ENCODE data around the gene CDKN1A. TPM values are rescaled to one million over a fixed set of nuclear protein-coding genes. Genes with fewer than 3 reads are reported as not detected.

CDKN1A gene
- total RNA-seq, 1 donor from 2014 or later = 48.4 TPM

DNA sequence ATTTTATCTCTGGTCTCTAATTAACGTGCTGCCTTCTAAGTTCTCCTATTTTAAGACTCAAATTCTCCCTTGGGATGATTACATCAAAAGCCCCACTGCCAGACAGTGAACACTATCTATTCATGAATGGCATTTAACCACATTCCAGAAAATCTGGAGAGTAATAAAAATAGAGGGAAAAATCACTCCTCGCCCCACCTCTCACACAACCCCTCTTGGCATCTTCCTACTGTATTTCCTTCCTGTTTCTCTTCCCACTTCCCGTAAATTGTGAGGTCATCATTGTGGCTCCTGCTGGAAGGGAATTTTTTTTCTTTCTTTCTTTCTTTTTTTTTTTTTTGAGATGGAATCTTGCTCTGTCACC lies 50.6 kb downstream of the CDKN1A start:
- H3K27me3 Mint-ChIP-seq (ENCODE audit: unreplicated experiment) = peaks cover 2% of the 10 kb centered on the region
- peak overlapping the region; percentile 74 for H3K27ac Mint-ChIP-seq (ENCODE audit: unreplicated experiment)
- no peaks in the 10 kb centered on the region for H3K9me3 Mint-ChIP-seq (ENCODE audit: unreplicated experiment)
- H3K4me3 Mint-ChIP-seq (ENCODE audit: unreplicated experiment) = no peak overlapping the region
- H3K4me1 Mint-ChIP-seq (ENCODE audit: unreplicated experiment) = peaks cover 34% of the 10 kb centered on the region
- DNase-seq (ENCODE audit: low spot score) = no peak
- H3K36me3 Mint-ChIP-seq (ENCODE audit: low read depth, unreplicated experiment) = no peaks in the 10 kb centered on the region
- TF ChIP-seq, protein P1, sequence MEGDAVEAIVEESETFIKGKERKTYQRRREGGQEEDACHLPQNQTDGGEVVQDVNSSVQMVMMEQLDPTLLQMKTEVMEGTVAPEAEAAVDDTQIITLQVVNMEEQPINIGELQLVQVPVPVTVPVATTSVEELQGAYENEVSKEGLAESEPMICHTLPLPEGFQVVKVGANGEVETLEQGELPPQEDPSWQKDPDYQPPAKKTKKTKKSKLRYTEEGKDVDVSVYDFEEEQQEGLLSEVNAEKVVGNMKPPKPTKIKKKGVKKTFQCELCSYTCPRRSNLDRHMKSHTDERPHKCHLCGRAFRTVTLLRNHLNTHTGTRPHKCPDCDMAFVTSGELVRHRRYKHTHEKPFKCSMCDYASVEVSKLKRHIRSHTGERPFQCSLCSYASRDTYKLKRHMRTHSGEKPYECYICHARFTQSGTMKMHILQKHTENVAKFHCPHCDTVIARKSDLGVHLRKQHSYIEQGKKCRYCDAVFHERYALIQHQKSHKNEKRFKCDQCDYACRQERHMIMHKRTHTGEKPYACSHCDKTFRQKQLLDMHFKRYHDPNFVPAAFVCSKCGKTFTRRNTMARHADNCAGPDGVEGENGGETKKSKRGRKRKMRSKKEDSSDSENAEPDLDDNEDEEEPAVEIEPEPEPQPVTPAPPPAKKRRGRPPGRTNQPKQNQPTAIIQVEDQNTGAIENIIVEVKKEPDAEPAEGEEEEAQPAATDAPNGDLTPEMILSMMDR (IDR thresholded peaks at IDR 0.05; ENCODE audit: unreplicated experiment) = no peak

DNA sequence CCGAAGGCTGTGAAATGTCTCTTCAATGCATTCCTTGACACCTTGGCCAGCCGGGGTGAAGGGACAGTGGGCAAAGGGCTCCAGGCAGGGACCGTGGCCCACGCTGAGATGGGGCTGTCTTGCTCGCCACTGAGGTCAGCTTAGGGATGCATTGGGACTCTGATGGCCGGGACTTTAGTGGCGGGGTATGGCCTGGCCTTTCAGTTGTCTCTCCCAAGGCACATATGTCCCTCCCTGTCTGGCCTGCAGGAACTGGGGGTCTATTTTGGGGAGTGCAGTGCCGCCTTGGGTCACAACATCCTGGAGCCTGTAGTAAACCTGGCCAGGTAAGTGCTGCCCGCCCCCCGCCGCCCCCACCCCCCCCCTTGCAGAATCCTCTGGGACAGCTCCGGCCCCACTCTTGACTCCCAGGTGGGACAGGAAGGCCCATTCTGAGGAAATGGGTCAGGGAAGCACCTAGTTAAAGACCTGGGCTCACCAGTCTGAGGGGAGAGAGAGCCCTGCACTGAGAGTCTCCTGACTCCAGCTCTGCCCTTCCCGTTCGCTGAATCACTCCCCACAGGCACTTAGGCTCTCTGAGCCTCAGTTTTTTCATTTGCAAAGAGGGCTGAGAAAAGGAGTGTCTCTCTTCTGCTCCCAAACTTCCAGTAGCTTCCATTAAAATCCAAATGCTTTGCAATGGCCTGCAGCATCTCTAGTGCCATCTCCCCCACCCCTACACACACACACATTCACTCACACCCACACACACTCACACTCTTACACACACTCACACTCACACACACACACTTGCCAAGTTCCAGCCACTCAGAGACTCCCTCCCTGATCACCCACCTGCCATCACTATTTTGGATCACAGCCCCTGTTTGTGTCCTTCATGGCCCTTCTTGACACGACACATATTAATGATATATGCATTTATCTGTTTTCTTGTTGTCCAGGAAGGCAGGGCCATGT lies 52.2 kb downstream of the CDKN1A start:
- Mint-ChIP-seq H3K36me3 (ENCODE audit: low read depth, unreplicated experiment) (no peaks in the 10 kb centered on the region), H3K4me3 (ENCODE audit: unreplicated experiment) (peak overlapping the region; percentile 17), H3K27me3 (ENCODE audit: unreplicated experiment) (peaks cover 2% of the 10 kb centered on the region), H3K9me3 (ENCODE audit: unreplicated experiment) (no peaks in the 10 kb centered on the region), H3K4me1 (ENCODE audit: unreplicated experiment) (peaks cover 37% of the 10 kb centered on the region), H3K27ac (ENCODE audit: unreplicated experiment) (peak overlapping the region; percentile 70)
- no peak for DNase-seq (ENCODE audit: low spot score)
- TF ChIP-seq, protein P1 (IDR thresholded peaks at IDR 0.05; ENCODE audit: unreplicated experiment) = no peak

DNA sequence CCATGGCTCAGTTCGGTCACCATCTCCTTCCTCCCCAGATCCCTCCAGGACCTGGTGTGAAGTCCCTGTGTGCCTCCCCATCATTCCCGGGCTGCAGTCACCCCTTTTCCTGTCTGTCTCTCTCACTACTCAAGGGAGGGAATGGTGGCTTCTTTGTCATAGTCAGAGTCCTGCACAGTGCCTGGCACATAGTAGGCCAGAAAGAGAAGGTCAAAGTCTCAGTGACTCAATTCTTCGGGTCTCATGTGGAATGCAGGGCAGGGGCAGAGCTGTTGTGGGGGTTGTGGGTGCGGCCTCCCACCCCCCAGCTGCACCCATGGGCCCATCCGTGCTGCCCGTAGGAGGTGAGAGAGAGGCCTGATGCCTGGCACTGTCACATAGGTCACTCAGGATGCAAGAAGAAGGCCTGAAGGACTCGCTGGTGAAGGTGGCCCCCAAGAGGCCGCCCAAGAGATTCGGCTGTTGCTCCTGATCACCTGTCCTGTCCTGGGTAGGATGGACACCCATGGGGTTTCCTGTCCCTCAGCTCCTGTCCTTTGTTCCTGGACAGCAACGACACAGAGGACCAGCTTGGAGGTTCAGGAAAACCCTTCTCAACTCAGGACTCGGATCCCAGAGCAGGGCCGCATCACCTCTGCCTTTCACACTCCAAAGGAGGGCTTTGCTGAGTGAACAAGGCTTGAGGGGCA lies 53.3 kb downstream of the CDKN1A start:
- Mint-ChIP-seq H3K4me3 (ENCODE audit: unreplicated experiment) (no peak overlapping the region), H3K27me3 (ENCODE audit: unreplicated experiment) (peaks cover 2% of the 10 kb centered on the region), H3K36me3 (ENCODE audit: low read depth, unreplicated experiment) (no peaks in the 10 kb centered on the region), H3K27ac (ENCODE audit: unreplicated experiment) (no peak overlapping the region), H3K4me1 (ENCODE audit: unreplicated experiment) (peaks cover 37% of the 10 kb centered on the region), H3K9me3 (ENCODE audit: unreplicated experiment) (no peaks in the 10 kb centered on the region)
- no peak for DNase-seq (ENCODE audit: low spot score)
- TF ChIP-seq, protein P1 (IDR thresholded peaks at IDR 0.05; ENCODE audit: unreplicated experiment) = no peak

DNA sequence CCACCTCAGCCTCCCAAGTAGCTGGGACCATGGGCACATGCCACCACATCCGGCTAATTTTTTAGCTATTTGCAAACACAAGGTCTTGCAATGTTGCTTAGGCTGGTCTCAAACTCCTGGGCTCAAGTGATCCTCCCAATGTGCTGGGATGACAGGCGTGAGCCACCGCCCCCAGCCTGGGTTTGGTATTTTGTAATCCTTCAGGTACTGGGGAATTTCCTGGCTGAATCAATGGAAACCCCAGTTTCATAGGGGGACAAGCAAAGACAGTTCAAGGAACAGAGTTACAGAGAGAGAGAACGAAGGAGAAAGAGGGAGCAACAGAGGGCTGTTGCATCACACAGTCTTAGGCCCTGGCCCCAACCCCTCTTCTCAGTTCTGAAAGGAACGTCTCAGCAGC lies 54.8 kb downstream of the CDKN1A start:
- H3K27ac Mint-ChIP-seq (ENCODE audit: unreplicated experiment) = no peak overlapping the region
- no peak for DNase-seq (ENCODE audit: low spot score)
- TF ChIP-seq, protein P1 (IDR thresholded peaks at IDR 0.05; ENCODE audit: unreplicated experiment) = no peak
- no peaks in the 10 kb centered on the region for H3K36me3 Mint-ChIP-seq (ENCODE audit: low read depth, unreplicated experiment)
- H3K4me3 Mint-ChIP-seq (ENCODE audit: unreplicated experiment) = no peak overlapping the region
- peaks cover 24% of the 10 kb centered on the region for H3K4me1 Mint-ChIP-seq (ENCODE audit: unreplicated experiment)
- peaks cover 2% of the 10 kb centered on the region for H3K27me3 Mint-ChIP-seq (ENCODE audit: unreplicated experiment)
- no peaks in the 10 kb centered on the region for H3K9me3 Mint-ChIP-seq (ENCODE audit: unreplicated experiment)

Measured in endothelial cell (in vitro differentiated cells).